Mesenchymal stem cell (in vitro differentiated cells and primary cell): ENCODE measurements around the gene INPP5E.

Experiments
- DNase-seq: peaks from one replicate; pipeline ENCODE4 v3.0.0-alpha.2; 2013
- H2AFZ ChIP-seq: one replicate; pipeline ENCODE4 v1.6.1; 2013; ENCODE audit warnings: low read depth, mild to moderate bottlenecking, control low read depth, inconsistent platforms, low read length, moderate library complexity
- H2AK5ac ChIP-seq: 2 replicates; pipeline ENCODE4 v1.6.1; 2013; ENCODE audit warnings: low read length, moderate library complexity, mild to moderate bottlenecking, inconsistent platforms; ENCODE audit not compliant: severe bottlenecking
- H2BK120ac ChIP-seq: one replicate; pipeline ENCODE4 v1.6.1; 2013; ENCODE audit warnings: low read depth, mild to moderate bottlenecking, inconsistent platforms, low read length, moderate library complexity
- H2BK12ac ChIP-seq, 2 experiments: one replicate each; pipeline ENCODE4 v1.6.1; 2013; ENCODE audit warnings: inconsistent platforms in 2 of 2, low read length in 2 of 2, mild to moderate bottlenecking in 2 of 2, moderate library complexity in 2 of 2, control low read depth in 1 of 2
- H2BK15ac ChIP-seq: one replicate; pipeline ENCODE4 v1.6.1; 2013; ENCODE audit warnings: mild to moderate bottlenecking, low read depth, inconsistent platforms; ENCODE audit not compliant: poor library complexity, severe bottlenecking
- H2BK5ac ChIP-seq: 2 replicates; pipeline ENCODE4 v1.6.1; 2013; ENCODE audit warnings: low read depth, mild to moderate bottlenecking, low read length, control low read depth, inconsistent platforms; ENCODE audit not compliant: poor library complexity, severe bottlenecking
- H3K14ac ChIP-seq, 2 experiments: one replicate each; pipeline ENCODE4 v1.6.1; 2013; ENCODE audit warnings: inconsistent platforms in 2 of 2, low read length in 2 of 2, control low read depth in 1 of 2, mild to moderate bottlenecking in 1 of 2, moderate library complexity in 1 of 2
- H3K18ac ChIP-seq, 2 experiments: one replicate each; pipeline ENCODE4 v1.6.1; 2013; ENCODE audit warnings: inconsistent platforms in 2 of 2, low read length in 2 of 2, control low read depth in 1 of 2, low read depth in 1 of 2, mild to moderate bottlenecking in 1 of 2
- H3K23ac ChIP-seq, 2 experiments: one replicate each; pipeline ENCODE4 v1.6.1; 2013; ENCODE audit warnings: inconsistent platforms in 2 of 2, low read length in 2 of 2, mild to moderate bottlenecking in 2 of 2, moderate library complexity in 2 of 2, control low read depth in 1 of 2
- H3K27ac ChIP-seq: 2 replicates; pipeline ENCODE4 v1.5.1; 2013; ENCODE audit warnings: mild to moderate bottlenecking, moderate library complexity, low read length, control low read depth, inconsistent platforms; ENCODE audit not compliant: poor library complexity, severe bottlenecking
- H3K27me3 ChIP-seq, 2 experiments: 2 replicates each; pipeline versions ENCODE4 v1.6.1 to v1.7.0; 2013; ENCODE audit warnings: low read length in 2 of 2, mild to moderate bottlenecking in 2 of 2, moderate library complexity in 2 of 2, control low read depth in 1 of 2, inconsistent platforms in 1 of 2; ENCODE audit not compliant: control insufficient read depth in 1 of 2, insufficient read depth in 1 of 2
- H3K36me3 ChIP-seq, 2 experiments: 2 replicates each; pipeline versions ENCODE4 v1.6.1 to v1.7.0; 2013; ENCODE audit warnings: low read length in 2 of 2, control low read depth in 1 of 2, inconsistent platforms in 1 of 2, low read depth in 1 of 2, mild to moderate bottlenecking in 1 of 2; ENCODE audit not compliant: insufficient read depth in 2 of 2, control insufficient read depth in 1 of 2
- H3K4ac ChIP-seq, 2 experiments: one replicate each; pipeline ENCODE4 v1.6.1; 2013; ENCODE audit warnings: inconsistent platforms in 2 of 2, low read length in 2 of 2, mild to moderate bottlenecking in 2 of 2, moderate library complexity in 2 of 2, control low read depth in 1 of 2, low read depth in 1 of 2
- H3K4me1 ChIP-seq: 2 replicates; pipeline ENCODE4 v1.6.1; 2013; ENCODE audit warnings: low read depth, low read length, control low read depth; ENCODE audit not compliant: control insufficient read depth, insufficient read depth
- H3K4me2 ChIP-seq: 2 replicates; pipeline ENCODE4 v1.6.1; 2013; ENCODE audit warnings: low read length, mild to moderate bottlenecking, inconsistent platforms; ENCODE audit not compliant: poor library complexity, severe bottlenecking
- H3K4me3 ChIP-seq, 2 experiments: 2 replicates each; pipeline versions ENCODE4 v1.5.1 to v1.7.0; 2013; ENCODE audit warnings: low read length in 2 of 2, mild to moderate bottlenecking in 2 of 2, control low read depth in 1 of 2, low read depth in 1 of 2; ENCODE audit not compliant: insufficient read depth in 1 of 2
- H3K79me1 ChIP-seq: replicated peaks from 2 replicates; pipeline ENCODE4 v1.6.1; 2013; ENCODE audit warnings: mild to moderate bottlenecking, control low read depth, low read length, inconsistent platforms; ENCODE audit not compliant: poor library complexity, severe bottlenecking
- H3K9ac ChIP-seq: 2 replicates; pipeline ENCODE4 v1.7.0; 2013; ENCODE audit warnings: mild to moderate bottlenecking, low read length, moderate library complexity
- H3K9me3 ChIP-seq: 2 replicates; pipeline ENCODE4 v1.7.0; 2013; ENCODE audit warnings: mild to moderate bottlenecking, low read length; ENCODE audit not compliant: control insufficient read depth
- H4K8ac ChIP-seq: one replicate; pipeline ENCODE4 v1.6.1; 2013; ENCODE audit warnings: inconsistent platforms, mild to moderate bottlenecking, low read length, moderate library complexity
- H4K91ac ChIP-seq: one replicate; pipeline ENCODE4 v1.6.1; 2013; ENCODE audit warnings: mild to moderate bottlenecking, low read length, inconsistent platforms
- WGBS: methylation state at CpG from one replicate; pipeline ENCODE4 v1.1.7; 2013; ENCODE audit warnings: mixed read lengths; 5-methylcytosine and 5-hydroxymethylcytosine counted together

Gene INPP5E

GRCh38 chr9:136395345-136396218, 44.1 kb downstream of the INPP5E start:
- Histone ChIP-seq H3K36me3 (peaks cover 64 to 74% of the 10 kb centered on the region in 2 experiments), H3K9me3 (no peaks in the 10 kb centered on the region), H4K8ac (no peak overlapping the region), H3K27me3 (no peaks in the 10 kb centered on the region), H3K4ac (no peak overlapping the region), H4K91ac (no peak overlapping the region), H3K4me2 (no peak overlapping the region), H2BK15ac (no peak overlapping the region), H3K9ac (peak overlapping the region; percentile 73), H3K4me1 (peaks cover 17% of the 10 kb centered on the region), H3K79me1 (peaks cover 59% of the 10 kb centered on the region), H2BK12ac (no peak overlapping the region), H2BK120ac (no peak overlapping the region), H3K23ac (no peak overlapping the region), H3K27ac (no peak overlapping the region), H2AFZ (no peak overlapping the region), H2BK5ac (no peak overlapping the region), H2AK5ac (no peak overlapping the region), H3K14ac (no peak overlapping the region), H3K4me3 (no peak overlapping the region), H3K18ac (no peak overlapping the region)
- DNase-seq, result no peak
- 96% methylated on average over 26 of the region's 26 CpGs for WGBS

GRCh38 chr9:136395020-136395340, 44.7 kb downstream of the INPP5E start:
- Histone ChIP-seq H3K27me3 (no peaks in the 10 kb centered on the region), H3K4me2 (no peak overlapping the region), H2AFZ (no peak overlapping the region), H3K9ac (peak overlapping the region; percentile 73), H3K9me3 (no peaks in the 10 kb centered on the region), H3K4me1 (peaks cover 13% of the 10 kb centered on the region), H2BK15ac (no peak overlapping the region), H2BK5ac (no peak overlapping the region), H3K4ac (no peak overlapping the region), H3K23ac (no peak overlapping the region), H2BK12ac (no peak overlapping the region), H3K4me3 (no peak overlapping the region), H2BK120ac (no peak overlapping the region), H3K14ac (no peak overlapping the region), H4K8ac (no peak overlapping the region), H3K18ac (no peak overlapping the region), H3K27ac (no peak overlapping the region), H3K36me3 (peaks cover 66 to 76% of the 10 kb centered on the region in 2 experiments), H3K79me1 (peaks cover 59% of the 10 kb centered on the region), H4K91ac (no peak overlapping the region), H2AK5ac (no peak overlapping the region)
- DNase-seq, result no peak
- 98% methylated on average over 13 of the region's 13 CpGs for WGBS

- Histone ChIP-seq H2BK12ac (no peak overlapping the region), H2BK120ac (no peak overlapping the region), H3K4me2 (no peak overlapping the region), H3K14ac (no peak overlapping the region), H3K4ac (no peak overlapping the region), H2AK5ac (no peak overlapping the region), H2BK5ac (no peak overlapping the region), H3K27ac (no peak overlapping the region), H2AFZ (no peak overlapping the region), H3K18ac (no peak overlapping the region), H3K36me3 (peaks cover 71 to 81% of the 10 kb centered on the region in 2 experiments), H3K4me1 (peaks cover 13% of the 10 kb centered on the region), H3K23ac (no peak overlapping the region), H3K9ac (peak overlapping the region; percentile 77), H3K4me3 (no peak overlapping the region), H3K27me3 (no peaks in the 10 kb centered on the region), H3K79me1 (peaks cover 64% of the 10 kb centered on the region), H3K9me3 (no peaks in the 10 kb centered on the region), H2BK15ac (no peak overlapping the region), H4K8ac (no peak overlapping the region), H4K91ac (no peak overlapping the region)
- 97% methylated on average over 21 of the region's 21 CpGs for WGBS
- DNase-seq, result no peak
Observed at GRCh38 chr9:136394312-136395019, 45.2 kb downstream of the INPP5E start.

GRCh38 chr9:136393531-136393930, 46.1 kb downstream of the INPP5E start:
- Histone ChIP-seq H3K4ac (no peak overlapping the region), H3K4me2 (no peak overlapping the region), H3K18ac (no peak overlapping the region), H3K79me1 (peaks cover 68% of the 10 kb centered on the region), H3K4me3 (peak overlapping the region in 1 of 2 experiments; percentile 37), H4K8ac (no peak overlapping the region), H2BK5ac (no peak overlapping the region), H4K91ac (no peak overlapping the region), H3K23ac (no peak overlapping the region), H3K27me3 (no peaks in the 10 kb centered on the region), H3K14ac (no peak overlapping the region), H2AK5ac (no peak overlapping the region), H3K9me3 (no peaks in the 10 kb centered on the region), H3K36me3 (peaks cover 78 to 87% of the 10 kb centered on the region in 2 experiments), H2BK120ac (no peak overlapping the region), H3K27ac (no peak overlapping the region), H2AFZ (no peak overlapping the region), H3K4me1 (peaks cover 5% of the 10 kb centered on the region), H3K9ac (peak overlapping the region; percentile 77), H2BK12ac (no peak overlapping the region), H2BK15ac (no peak overlapping the region)
- no peak for DNase-seq
- 96% methylated on average over 17 of the region's 17 CpGs for WGBS
